ENCODE results near the gene ADAMTS3. TPM values are rescaled to one million over a fixed set of nuclear protein-coding genes. Genes with fewer than 3 reads are reported as not detected.
A peak's percentile ranks its signal among the peaks of the same experiment; 100 is the strongest.

The ADAMTS3 gene
- total and polyA plus RNA-seq, 3 donors from 2014 or later = 3.9 to 6.8 (median 5.3) TPM

GRCh38 chr4:72290737-72291136 is 278.3 kb downstream of the ADAMTS3 start:
- no peak overlapping the region for H3K4me3 ChIP-seq
- 96 to 99% methylated on average over 9 of the region's 9 CpGs for WGBS, 2 donors
- no peak for DNase-seq
- no peaks in the 10 kb centered on the region for H3K27me3 ChIP-seq
- H3K4me1 ChIP-seq = no peaks in the 10 kb centered on the region
- H3K36me3 ChIP-seq (ENCODE audit: low read depth, missing control alignments) = no peaks in the 10 kb centered on the region
- intact Hi-C loops (cut with DNase I; ENCODE audit: low total_unique reads) = no loop called here
- TF ChIP-seq CTCF (IDR thresholded peaks at IDR 0.05) (no peak), POLR2A (IDR thresholded peaks at IDR 0.05) (no peak)
- no peak overlapping the region for H3K27ac ChIP-seq
- H3K9me3 ChIP-seq = no peaks in the 10 kb centered on the region

GRCh38 chr4:72286910-72287309 is 282.1 kb downstream of the ADAMTS3 start:
- Histone ChIP-seq H3K4me1 (no peaks in the 10 kb centered on the region), H3K27me3 (no peaks in the 10 kb centered on the region), H3K36me3 (ENCODE audit: low read depth, missing control alignments) (no peaks in the 10 kb centered on the region), H3K4me3 (no peak overlapping the region), H3K9me3 (no peaks in the 10 kb centered on the region), H3K27ac (no peak overlapping the region)
- TF ChIP-seq CTCF (IDR thresholded peaks at IDR 0.05) (no peak), POLR2A (IDR thresholded peaks at IDR 0.05) (no peak)
- intact Hi-C loops (cut with DNase I; ENCODE audit: low total_unique reads) = no loop called here
- no peak for DNase-seq
- 82 to 91% methylated on average over 2 of the region's 2 CpGs for WGBS, 2 donors

GRCh38 chr4:72286185-72286584 is 282.8 kb downstream of the ADAMTS3 start:
- no peaks in the 10 kb centered on the region for H3K27me3 ChIP-seq
- no peaks in the 10 kb centered on the region for H3K4me1 ChIP-seq
- no peaks in the 10 kb centered on the region for H3K36me3 ChIP-seq (ENCODE audit: low read depth, missing control alignments)
- WGBS, 2 donors = 93 to 97% methylated on average over 1 of the region's 1 CpG
- no peak overlapping the region for H3K27ac ChIP-seq
- no peak overlapping the region for H3K4me3 ChIP-seq
- DNase-seq = no peak
- intact Hi-C loops (cut with DNase I; ENCODE audit: low total_unique reads) = no loop called here
- peak in 1 of 3 experiments; percentile 13 for TF ChIP-seq CTCF (IDR thresholded peaks at IDR 0.05)
- TF ChIP-seq POLR2A (IDR thresholded peaks at IDR 0.05) = no peak
- H3K9me3 ChIP-seq = no peaks in the 10 kb centered on the region

GRCh38 chr4:72283357-72283756 is 285.7 kb downstream of the ADAMTS3 start:
- intact Hi-C loops (cut with DNase I; ENCODE audit: low total_unique reads) = no loop called here
- Histone ChIP-seq H3K27ac (no peak overlapping the region), H3K9me3 (no peaks in the 10 kb centered on the region), H3K4me1 (no peaks in the 10 kb centered on the region), H3K27me3 (no peaks in the 10 kb centered on the region), H3K36me3 (ENCODE audit: low read depth, missing control alignments) (no peaks in the 10 kb centered on the region), H3K4me3 (no peak overlapping the region)
- WGBS, 2 donors = 92 to 98% methylated on average over 3 of the region's 3 CpGs
- TF ChIP-seq CTCF (IDR thresholded peaks at IDR 0.05) = no peak
- TF ChIP-seq POLR2A (IDR thresholded peaks at IDR 0.05) = no peak
- no peak for DNase-seq

- Histone ChIP-seq H3K9me3 (no peaks in the 10 kb centered on the region), H3K4me3 (no peak overlapping the region), H3K27ac (no peak overlapping the region), H3K36me3 (ENCODE audit: low read depth, missing control alignments) (no peaks in the 10 kb centered on the region), H3K4me1 (no peaks in the 10 kb centered on the region), H3K27me3 (no peaks in the 10 kb centered on the region)
- no peak for DNase-seq
- TF ChIP-seq POLR2A (IDR thresholded peaks at IDR 0.05) (no peak), CTCF (IDR thresholded peaks at IDR 0.05) (no peak)
- intact Hi-C loops (cut with DNase I; ENCODE audit: low total_unique reads) = no loop called here
- WGBS, 2 donors = 98 to 100% methylated on average over 3 of the region's 3 CpGs
These were observed 288.8 kb downstream of the ADAMTS3 start for GRCh38 chr4:72280252-72280651.
